Measurements from ENCODE around the gene RAPGEF5.

The RAPGEF5 gene, protein sequence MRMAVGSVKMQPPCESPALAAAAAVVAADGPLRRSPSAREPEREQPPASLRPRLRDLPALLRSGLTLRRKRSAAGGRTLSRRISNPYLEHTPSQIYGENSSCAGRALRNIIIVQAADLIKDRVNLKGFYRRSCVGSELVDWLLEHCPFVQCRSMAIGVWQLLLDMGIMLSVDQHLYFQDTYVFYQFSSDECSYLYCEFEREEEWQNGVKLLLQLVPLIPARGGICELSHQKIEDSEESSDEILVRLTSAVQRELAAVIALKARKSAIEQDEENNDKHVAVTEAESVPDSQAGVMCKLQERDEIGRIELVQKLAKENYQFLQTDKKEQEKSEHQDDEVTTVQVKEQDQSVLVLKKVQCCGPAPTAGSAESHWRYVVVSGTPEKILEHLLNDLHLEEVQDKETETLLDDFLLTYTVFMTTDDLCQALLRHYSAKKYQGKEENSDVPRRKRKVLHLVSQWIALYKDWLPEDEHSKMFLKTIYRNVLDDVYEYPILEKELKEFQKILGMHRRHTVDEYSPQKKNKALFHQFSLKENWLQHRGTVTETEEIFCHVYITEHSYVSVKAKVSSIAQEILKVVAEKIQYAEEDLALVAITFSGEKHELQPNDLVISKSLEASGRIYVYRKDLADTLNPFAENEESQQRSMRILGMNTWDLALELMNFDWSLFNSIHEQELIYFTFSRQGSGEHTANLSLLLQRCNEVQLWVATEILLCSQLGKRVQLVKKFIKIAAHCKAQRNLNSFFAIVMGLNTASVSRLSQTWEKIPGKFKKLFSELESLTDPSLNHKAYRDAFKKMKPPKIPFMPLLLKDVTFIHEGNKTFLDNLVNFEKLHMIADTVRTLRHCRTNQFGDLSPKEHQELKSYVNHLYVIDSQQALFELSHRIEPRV

DNA sequence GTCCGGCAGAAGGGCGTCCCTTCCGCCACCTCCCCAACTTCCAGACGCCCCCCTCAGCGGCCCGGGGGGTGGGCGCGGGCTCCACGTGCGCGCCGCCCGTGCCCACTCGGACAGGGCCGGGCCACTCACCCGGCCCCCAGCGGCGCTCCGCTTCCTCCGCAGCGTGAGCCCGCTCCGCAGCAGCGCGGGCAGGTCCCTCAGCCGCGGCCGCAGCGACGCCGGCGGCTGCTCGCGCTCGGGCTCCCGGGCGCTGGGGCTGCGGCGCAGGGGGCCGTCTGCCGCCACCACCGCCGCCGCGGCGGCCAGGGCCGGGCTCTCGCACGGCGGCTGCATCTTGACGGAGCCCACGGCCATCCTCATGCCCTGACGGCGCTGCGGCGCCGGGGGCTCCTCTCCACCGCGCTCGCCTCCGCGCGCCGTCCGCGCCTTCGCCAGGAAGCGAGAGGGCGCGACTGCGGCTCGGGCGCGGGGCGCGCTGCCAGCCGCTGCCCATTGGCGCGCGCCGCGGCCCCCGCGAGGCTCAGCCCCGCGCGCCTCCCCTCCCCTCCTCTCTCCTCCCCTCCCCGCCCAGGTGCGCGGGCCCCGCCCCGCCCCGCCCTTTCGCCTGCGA, at the start of gene RAPGEF5:
Gene RAPGEF5 (minus strand): TSS at position 454 of the 610 bp plus-strand sequence. CDS start 94 bp downstream, at position 360.
- ATAC-seq (ENCODE audit: low read depth) (peak; percentile 49), DNase-seq (ENCODE audit: low spot score) (no peak)
- Histone ChIP-seq H3K36me3 (ENCODE audit: low read depth) (no peaks in the 10 kb centered on the region), H3K4me3 (ENCODE audit: severe bottlenecking) (peak within 1 kb of the TSS; percentile 91), H3K9me3 (ENCODE audit: severe bottlenecking) (peaks cover 2% of the 10 kb centered on the region), H3K4me1 (ENCODE audit: insufficient read depth, poor library complexity, severe bottlenecking) (peaks cover 5% of the 10 kb centered on the region), H3K27me3 (ENCODE audit: insufficient read depth, poor library complexity, severe bottlenecking) (no peaks in the 10 kb centered on the region), H3K27ac (ENCODE audit: poor library complexity, severe bottlenecking) (peak within 1 kb of the TSS; percentile 80)
- TF ChIP-seq, protein P1, sequence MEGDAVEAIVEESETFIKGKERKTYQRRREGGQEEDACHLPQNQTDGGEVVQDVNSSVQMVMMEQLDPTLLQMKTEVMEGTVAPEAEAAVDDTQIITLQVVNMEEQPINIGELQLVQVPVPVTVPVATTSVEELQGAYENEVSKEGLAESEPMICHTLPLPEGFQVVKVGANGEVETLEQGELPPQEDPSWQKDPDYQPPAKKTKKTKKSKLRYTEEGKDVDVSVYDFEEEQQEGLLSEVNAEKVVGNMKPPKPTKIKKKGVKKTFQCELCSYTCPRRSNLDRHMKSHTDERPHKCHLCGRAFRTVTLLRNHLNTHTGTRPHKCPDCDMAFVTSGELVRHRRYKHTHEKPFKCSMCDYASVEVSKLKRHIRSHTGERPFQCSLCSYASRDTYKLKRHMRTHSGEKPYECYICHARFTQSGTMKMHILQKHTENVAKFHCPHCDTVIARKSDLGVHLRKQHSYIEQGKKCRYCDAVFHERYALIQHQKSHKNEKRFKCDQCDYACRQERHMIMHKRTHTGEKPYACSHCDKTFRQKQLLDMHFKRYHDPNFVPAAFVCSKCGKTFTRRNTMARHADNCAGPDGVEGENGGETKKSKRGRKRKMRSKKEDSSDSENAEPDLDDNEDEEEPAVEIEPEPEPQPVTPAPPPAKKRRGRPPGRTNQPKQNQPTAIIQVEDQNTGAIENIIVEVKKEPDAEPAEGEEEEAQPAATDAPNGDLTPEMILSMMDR (IDR thresholded peaks at IDR 0.05; ENCODE audit: poor library complexity, severe bottlenecking), result no peak

DNA sequence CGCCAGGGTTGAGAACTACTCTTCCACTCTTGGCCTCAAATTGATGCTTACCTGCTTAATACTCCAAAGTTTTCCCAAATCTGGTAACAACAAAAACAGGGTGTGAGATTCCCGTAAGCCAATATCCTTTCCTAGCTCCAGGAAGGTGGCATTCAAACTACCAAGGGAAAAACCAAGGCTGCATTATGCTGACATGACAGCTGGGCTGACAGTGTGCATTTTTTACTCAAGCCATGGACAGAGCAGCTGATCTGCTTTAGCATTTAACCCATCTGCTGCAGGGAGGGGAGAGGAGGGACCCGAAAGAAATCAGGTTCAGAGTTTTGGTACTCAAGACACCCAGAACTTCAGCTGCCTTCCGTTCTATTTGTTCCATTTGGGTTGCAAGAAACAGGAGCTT, 49.8 kb upstream of the RAPGEF5 start:
- H3K4me1 ChIP-seq (ENCODE audit: insufficient read depth, poor library complexity, severe bottlenecking), result peaks cover 7% of the 10 kb centered on the region
- H3K9me3 ChIP-seq (ENCODE audit: severe bottlenecking), result no peaks in the 10 kb centered on the region
- no peak for DNase-seq (ENCODE audit: low spot score)
- no peak overlapping the region for H3K4me3 ChIP-seq (ENCODE audit: severe bottlenecking)
- no peaks in the 10 kb centered on the region for H3K27me3 ChIP-seq (ENCODE audit: insufficient read depth, poor library complexity, severe bottlenecking)
- H3K27ac ChIP-seq (ENCODE audit: poor library complexity, severe bottlenecking), result no peak overlapping the region
- TF ChIP-seq, protein P1 (IDR thresholded peaks at IDR 0.05; ENCODE audit: poor library complexity, severe bottlenecking), result no peak
- no peaks in the 10 kb centered on the region for H3K36me3 ChIP-seq (ENCODE audit: low read depth)
- no peak for ATAC-seq (ENCODE audit: low read depth)

DNA sequence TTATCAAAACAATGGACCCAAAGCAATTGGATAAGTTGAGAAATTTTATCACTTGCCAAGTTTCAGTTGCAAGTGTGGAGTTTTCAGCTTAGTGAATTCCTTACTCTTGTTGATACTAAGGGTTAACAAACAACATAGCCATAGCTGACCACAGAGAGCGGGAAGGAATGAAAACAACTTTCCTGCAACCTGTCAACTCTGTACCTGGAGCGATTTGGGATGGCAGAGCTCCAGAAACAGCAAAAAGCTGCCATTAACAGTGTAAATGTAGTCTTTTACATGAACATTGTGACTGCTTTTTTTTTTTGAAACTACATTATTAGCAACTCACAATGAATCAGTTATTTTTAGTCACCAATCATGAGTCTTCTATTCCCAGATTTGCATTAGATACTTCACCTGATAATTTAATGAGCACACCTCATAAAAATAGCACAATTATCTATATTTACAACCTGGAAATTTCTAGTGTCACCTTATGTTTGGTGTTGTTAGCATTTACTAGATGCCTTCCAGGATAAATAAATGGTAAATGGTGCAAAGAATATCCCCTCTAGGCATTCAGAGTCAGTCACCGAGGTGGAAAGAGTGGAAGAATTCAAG, 47.6 kb upstream of the RAPGEF5 start:
- Histone ChIP-seq H3K9me3 (ENCODE audit: severe bottlenecking) (no peaks in the 10 kb centered on the region), H3K4me1 (ENCODE audit: insufficient read depth, poor library complexity, severe bottlenecking) (peaks cover 7% of the 10 kb centered on the region), H3K27ac (ENCODE audit: poor library complexity, severe bottlenecking) (no peak overlapping the region), H3K27me3 (ENCODE audit: insufficient read depth, poor library complexity, severe bottlenecking) (no peaks in the 10 kb centered on the region), H3K36me3 (ENCODE audit: low read depth) (no peaks in the 10 kb centered on the region), H3K4me3 (ENCODE audit: severe bottlenecking) (no peak overlapping the region)
- TF ChIP-seq, protein P1 (IDR thresholded peaks at IDR 0.05; ENCODE audit: poor library complexity, severe bottlenecking), result no peak
- DNase-seq (ENCODE audit: low spot score) (no peak), ATAC-seq (ENCODE audit: low read depth) (no peak)

DNA sequence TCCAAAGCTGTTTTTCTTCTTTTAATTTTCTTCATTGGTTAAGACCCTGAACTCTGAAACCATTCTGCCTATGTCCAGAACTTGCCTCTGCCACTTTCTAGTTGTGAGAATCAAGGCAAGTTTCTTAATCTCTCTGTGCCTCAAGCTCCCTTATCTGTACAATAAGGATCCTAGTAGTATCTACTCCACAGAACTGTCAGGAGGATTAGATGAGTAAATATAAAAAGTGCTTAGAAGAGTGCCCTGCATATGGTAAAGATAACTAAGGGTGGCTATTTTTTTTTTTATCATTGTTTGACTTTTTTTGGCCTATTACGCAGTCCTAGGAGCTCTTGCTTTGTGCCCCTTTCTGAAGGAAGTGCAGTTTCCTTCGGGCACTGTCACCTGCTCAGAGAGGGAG, 46.4 kb upstream of the RAPGEF5 start:
- Histone ChIP-seq H3K36me3 (ENCODE audit: low read depth) (no peaks in the 10 kb centered on the region), H3K27ac (ENCODE audit: poor library complexity, severe bottlenecking) (no peak overlapping the region), H3K9me3 (ENCODE audit: severe bottlenecking) (no peaks in the 10 kb centered on the region), H3K4me3 (ENCODE audit: severe bottlenecking) (no peak overlapping the region), H3K27me3 (ENCODE audit: insufficient read depth, poor library complexity, severe bottlenecking) (no peaks in the 10 kb centered on the region), H3K4me1 (ENCODE audit: insufficient read depth, poor library complexity, severe bottlenecking) (peaks cover 7% of the 10 kb centered on the region)
- no peak for ATAC-seq (ENCODE audit: low read depth)
- TF ChIP-seq, protein P1 (IDR thresholded peaks at IDR 0.05; ENCODE audit: poor library complexity, severe bottlenecking), result no peak
- DNase-seq (ENCODE audit: low spot score), result no peak

All from RWPE2 (cell line).